AG20443 (cell line): ENCODE results near the gene UBQLN1.

ENCODE experiments used
- DNase-seq: peaks from one replicate; pipeline ENCODE4 v3.0.0; 2012; ENCODE audit warnings: low spot score, mixed read lengths

UBQLN1 gene

DNA sequence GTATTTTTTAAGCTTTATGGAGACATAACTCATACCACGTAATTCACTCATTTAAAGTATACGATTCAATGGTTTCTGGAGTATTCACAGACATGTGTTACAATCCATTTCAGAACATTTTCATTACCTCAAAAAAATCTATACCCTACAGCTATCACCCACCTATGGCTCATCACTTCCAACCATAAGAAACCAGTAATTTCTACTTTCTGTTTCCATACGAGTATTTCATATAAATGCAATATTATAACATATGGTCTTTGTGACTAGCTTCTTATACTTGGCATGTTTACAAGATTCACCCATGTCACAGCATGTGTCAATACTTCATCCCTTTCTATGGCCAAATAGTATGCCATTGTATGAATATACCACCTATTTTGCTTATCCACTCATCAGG, 18.8 kb downstream of the UBQLN1 start:
- no peak for DNase-seq

- no peak for DNase-seq
Measured at GRCh38 chr9:83681490-83681889, 26.3 kb downstream of the UBQLN1 start.

DNA sequence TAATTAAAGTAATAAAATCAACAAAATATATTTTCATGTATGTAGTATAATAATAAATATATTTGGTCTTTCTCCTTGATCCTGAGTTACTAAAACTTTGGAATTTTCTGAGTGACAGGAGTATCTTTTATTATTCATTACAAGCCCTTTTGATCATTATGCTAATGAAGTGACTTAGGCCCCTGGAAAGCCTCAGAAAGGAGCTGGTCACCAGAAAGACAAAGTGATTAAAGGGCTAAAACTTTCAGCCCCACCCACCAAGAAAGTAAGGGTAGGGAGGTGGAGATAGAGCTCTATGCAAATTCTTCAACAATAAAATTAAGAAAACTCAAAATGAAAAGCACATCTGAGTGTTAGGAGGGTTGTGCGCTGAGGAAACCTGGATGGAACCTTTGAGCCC, 27.5 kb downstream of the UBQLN1 start:
- DNase-seq, result no peak

DNA sequence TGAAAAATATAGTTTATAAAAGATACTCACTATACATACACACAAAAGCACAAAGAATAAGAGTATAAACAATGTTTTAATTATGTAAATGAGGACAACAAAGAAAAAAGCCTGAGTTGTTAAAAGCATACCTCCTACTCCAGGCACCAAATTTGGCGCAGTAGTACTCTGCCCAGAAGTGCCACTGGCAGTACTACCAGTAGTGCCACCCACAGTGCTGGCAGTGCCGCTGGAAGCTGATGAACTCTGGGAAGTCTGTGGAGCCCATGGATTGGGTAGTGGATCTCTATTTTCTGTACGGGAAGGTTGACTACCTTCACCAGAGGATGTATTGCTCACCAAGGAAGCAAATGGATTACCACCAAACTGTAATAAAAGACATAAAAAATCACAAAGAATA, 30.2 kb downstream of the UBQLN1 start:
- no peak for DNase-seq

- DNase-seq, result no peak
Measured at GRCh38 chr9:83675466-83675865, 32.3 kb downstream of the UBQLN1 start.

DNA sequence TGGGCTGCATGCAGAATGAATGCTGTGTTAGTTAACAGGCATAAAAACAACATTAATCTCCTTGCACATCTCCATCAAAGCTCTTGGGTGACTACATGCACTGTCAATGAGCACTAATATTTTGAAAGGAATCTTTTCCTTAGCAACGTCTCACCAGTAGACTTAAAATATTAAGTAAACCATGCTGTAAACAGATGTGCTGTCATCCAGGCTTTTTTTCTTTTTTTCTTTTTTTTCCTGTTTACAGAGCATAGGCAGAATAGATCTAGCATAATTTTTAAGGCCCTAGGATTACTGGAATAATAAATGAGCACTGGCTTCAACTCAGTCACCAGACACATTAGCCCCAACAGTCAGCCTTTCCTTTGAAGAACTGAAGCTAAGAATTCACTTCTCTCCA, 36.3 kb downstream of the UBQLN1 start:
- DNase-seq, result no peak

DNA sequence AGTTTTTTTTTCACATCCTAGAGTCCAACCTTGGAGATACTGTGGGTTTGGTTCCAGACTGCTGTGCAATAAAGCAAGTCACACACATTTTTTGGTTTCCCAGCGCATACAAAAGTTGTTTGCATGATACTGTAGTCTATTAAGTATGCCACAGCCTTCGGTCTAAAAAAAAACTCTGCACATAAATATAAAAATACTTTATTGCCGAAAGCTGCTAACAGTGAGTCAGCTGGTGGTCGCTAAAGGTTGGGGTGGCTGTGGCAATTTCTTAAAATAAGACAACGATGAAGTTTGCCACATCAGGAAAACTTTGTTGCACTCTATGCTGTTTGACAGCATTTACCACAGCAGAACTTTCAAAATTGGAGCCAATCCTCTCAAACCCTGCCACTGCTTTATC, 37.4 kb downstream of the UBQLN1 start:
- no peak for DNase-seq

DNA sequence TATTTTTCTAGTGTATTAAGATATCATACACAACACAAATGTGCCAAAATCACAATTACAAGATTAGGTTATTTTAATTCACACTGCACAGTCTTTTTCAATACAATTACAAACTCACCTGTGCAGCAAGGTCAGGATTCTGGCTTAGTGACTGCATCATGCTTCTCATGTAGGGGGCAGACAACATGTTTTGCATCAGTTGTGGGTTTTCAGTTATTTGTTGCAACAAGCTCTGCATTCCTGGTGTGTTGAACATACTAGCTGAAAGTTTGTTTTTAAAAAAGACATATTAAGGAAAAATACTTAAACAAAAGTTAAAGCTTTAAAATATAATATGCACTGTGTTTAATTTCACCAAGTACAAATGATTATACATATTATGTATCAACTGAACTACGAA, 38.7 kb downstream of the UBQLN1 start:
- no peak for DNase-seq

- DNase-seq, result no peak
Measured at GRCh38 chr9:83665580-83666200, 42.1 kb downstream of the UBQLN1 start.

DNA sequence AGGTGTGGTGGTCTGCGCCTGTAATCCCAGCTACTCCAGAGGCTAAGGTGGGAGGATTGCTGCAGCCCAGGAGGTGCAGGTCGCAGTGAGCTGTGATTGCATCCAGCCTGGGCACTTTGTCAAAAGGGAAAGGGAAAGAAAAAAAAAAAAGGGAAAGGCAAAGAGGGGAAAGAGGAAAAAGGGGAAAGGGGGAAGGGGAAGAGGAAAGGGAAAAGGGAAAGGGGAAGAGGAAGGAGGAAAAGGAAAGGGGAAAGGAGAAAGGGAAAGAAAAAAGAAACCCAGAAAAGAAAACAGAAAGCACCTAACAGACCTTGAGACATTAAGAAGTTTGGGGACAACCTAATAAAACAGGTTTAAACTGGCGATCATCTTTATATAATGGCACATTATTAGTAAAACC, 44.8 kb downstream of the UBQLN1 start:
- DNase-seq, result no peak

GRCh38 chr9:83656952-83657351, 50.8 kb downstream of the UBQLN1 start:
- DNase-seq, result no peak

DNA sequence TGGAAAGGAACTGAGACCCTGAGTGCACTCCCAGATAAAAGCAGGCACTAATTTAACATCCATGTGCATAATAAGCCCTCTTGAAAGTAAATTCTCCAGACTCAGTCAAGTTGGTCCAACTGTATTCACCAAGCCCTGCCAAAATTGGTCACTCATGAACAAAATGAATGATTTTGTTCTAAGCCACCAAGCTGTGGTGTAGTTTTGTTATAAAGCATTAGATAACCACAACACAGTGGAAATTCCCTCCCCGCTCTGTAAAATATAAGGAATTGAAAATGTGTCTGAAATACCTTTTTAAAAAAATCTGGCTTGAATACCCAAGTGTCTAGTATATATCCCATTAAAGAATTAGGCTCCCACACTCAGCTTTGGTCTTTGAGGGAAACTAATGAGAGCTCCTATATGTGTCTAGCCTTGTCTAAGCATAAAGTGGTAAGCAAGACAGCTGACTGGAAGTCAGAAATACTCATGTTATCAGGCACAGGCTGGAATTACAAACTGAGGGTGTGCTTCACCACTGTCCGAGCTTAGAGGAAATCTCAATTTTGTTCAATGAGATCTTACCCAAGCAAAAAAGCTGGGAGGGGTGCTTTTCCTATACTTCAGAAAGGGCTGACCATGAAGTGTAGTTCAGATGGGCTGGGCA, 51.6 kb downstream of the UBQLN1 start:
- no peak for DNase-seq

DNA sequence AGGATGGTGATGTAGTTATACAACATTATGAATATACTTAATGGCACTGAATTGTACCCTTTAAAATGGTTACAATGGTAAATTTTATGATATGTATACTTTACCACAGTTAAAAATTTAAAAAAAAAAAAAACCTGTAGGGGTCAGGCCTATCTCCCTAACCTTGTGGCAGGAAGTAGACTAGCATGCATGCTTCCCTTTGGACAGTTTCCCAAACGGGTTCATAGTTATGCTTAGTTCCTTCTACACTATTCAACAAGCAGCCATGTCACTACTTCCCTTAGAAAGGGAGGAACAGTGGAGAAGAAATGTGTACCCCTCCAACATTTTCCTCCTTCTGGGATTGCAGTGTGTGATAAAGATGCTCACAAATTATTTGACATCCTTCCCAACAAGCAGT, 52.3 kb downstream of the UBQLN1 start:
- DNase-seq, result no peak

DNA sequence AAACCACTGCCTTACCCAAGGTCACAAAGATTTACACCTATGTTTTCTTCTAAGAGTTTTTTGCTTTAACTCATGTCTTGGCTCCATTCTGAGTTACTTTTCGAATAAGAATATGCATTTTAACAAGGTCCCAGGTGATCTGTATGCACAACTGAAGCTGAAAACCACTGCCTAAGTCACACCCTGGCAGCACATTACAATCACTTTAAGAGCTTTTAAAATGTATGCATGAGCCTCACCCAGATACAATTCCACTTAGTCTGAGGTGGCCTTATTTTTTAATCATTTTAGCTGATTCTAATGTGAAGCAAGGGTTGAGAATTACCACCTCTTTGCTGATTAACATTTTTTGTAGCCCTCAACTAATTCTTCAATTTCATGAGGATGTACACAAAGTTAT, 55.3 kb downstream of the UBQLN1 start:
- DNase-seq, result no peak

DNA sequence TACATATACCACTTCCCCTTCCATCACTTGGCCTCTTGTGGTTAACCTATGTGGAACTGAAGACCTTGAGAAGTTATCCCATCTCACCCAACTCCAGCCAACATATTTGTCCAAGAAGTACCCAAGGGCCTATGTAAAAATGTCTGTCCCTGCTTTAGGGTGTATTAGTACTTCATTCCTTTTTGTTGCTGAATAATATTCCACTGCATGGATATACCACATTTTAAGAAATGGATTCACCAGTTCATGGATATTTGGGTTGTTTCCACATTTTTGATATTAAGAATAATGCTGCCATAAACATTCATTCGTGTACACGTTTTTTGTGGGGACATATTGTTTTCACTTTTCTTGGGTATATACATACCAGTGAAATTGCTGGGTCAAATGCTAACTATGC, 56.2 kb downstream of the UBQLN1 start:
- DNase-seq, result no peak

DNA sequence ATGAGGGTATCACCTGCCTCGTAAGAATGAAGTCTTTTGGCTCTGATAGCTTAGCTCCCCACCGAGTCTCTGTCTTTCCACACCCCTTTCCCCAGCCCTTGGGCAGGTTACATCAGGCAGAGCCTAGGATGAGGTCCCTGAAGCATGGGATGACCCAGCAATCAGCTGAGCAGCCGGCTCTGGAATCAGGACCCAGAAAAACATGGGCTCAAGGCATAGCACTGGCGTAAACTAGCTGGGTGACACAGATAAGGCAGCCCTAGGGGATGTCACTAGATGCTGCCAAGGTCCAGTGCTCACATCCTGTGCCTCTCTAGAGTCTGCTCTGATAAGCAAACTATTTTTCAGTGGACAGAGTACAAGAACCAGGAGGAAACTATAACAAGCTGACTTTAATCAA, 58.2 kb downstream of the UBQLN1 start:
- DNase-seq, result no peak

GRCh38 chr9:83649080-83649479, 58.7 kb downstream of the UBQLN1 start:
- DNase-seq, result peak; percentile 84

- DNase-seq, result no peak
Measured at GRCh38 chr9:83646500-83647239, 61.1 kb downstream of the UBQLN1 start.

DNA sequence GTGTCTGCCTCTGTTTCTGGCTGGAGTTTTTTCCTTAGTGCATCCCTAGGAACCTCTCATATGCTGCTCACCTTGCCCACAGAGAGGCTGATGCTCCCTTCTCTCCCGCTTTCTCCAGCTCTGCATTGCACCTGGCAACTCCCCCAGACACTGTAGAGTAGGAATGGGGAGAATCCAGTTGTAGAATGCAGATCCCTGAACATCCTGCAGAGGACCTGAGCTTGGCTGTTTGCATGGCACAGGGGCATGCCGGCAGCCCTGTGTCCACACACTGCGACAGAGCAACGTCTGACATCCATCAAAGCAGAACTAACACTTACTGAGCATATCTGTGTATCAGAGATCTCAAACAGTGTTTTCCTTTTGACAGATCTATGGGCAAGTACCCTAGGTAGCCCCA, 65.0 kb downstream of the UBQLN1 start:
- no peak for DNase-seq

DNA sequence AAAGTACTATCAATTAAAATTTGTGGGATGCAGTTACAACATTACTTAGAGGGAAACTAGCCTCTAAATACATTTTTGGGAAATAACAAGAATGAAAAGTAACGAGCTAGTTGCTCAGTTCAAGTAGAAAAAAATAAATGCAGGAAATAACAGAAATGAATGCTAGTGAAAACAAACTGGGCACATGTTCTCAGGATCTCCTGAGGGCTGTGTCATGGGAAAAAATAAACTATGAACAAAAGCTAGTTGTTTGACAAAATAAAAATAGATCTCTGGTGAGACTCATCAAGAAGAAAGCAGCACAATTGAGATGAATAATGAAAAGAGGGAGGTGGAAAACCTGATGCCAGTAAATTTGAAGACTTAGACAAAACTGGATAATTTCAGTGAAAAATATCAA, 68.5 kb downstream of the UBQLN1 start:
- DNase-seq, result no peak

DNA sequence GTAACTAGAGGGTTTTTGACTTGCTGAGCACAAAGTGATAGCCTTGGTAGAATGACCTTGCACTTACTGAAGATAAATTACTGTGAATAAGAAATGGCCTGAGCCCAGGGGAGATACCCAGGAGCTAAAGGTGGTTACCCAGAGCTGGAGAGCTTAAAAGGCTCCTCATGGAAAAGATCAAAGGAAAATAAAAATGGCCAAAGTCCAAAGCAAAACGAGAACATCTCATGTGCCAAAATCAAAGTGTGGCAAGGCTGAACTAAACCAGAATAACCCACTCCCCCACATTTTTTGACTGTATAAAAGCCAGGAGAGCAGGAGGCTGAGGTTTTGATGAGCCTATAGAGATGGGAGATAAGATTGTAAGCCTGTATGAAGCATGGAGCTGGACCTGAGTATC, 70.4 kb downstream of the UBQLN1 start:
- no peak for DNase-seq

DNA sequence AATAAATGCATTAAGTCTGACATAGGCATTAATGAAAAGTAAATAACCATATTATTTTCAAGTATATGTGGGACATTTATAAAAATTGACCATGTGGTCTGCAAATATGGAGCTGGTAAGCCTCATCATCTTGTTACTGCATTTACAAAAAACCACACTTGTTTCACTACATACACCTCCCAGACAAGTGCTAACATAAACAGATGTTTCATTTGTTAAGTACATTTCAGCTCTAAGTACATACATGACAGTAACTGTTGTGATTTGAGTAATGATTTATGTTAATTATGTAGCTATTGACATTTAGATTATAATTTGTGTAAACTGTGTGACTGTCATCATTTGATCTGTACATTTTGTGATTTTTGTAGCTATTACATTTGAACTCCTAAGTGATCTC, 70.9 kb downstream of the UBQLN1 start:
- no peak for DNase-seq

- no peak for DNase-seq
Measured at GRCh38 chr9:83633676-83634075, 74.1 kb downstream of the UBQLN1 start.

DNA sequence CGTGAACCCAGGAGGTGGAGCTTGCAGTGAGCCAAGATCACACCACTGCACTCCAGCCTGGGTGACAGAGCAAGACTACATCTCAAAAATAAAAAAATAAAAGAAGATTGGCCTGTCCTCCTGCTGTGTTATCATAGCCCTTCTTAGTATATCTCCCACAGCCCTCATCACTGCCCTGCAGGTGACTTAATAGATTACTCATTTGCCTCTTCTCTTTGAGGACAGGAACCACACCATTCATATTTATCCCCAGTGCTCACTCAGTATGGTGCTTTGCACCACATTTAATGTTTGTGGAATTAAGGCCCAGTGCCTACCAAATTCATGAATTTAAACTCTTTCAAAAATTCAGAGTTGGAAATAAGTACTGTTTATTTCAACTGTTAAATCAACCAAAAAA, 74.5 kb downstream of the UBQLN1 start:
- no peak for DNase-seq
